ENCODE measurements around the gene C19orf53. TPM values are rescaled to one million over a fixed set of nuclear protein-coding genes. Genes with fewer than 3 reads are reported as not detected.

C19orf53 gene
- total RNA-seq, 1 experiment from 2014 or later, result 115 TPM

- H3K79me2 ChIP-seq (ENCODE audit: insufficient read depth, low read length), result no peaks in the 10 kb centered on the region
- no peaks in the 10 kb centered on the region for H3K9me3 ChIP-seq (ENCODE audit: control insufficient read depth in 1 of 2, insufficient read depth in 1 of 2, low read depth in 1 of 2, low read length in 2 of 2)
- BruUV-seq (replicated peaks), result no TSS peak
- H3K9ac ChIP-seq (ENCODE audit: low read length), result no peak overlapping the region
- H3K36me3 ChIP-seq (ENCODE audit: control insufficient read depth in 1 of 2, insufficient read depth in 2 of 2, low read length in 2 of 2), result no peaks in the 10 kb centered on the region
- H2AFZ ChIP-seq (ENCODE audit: low read depth, low read length, poor library complexity, severe bottlenecking), result no peak overlapping the region
- CTCF ChIA-PET, result interaction anchor here (3.5 kb wide), 1 partner anchor 73 kb away, joined by 25 read pairs; no protein-coding TSS in a partner anchor
- H4K20me1 ChIP-seq (ENCODE audit: insufficient read depth), result no peaks in the 10 kb centered on the region
- DNase-seq (ENCODE audit: low read depth, low spot score) (no peak), ATAC-seq (no peak)
- intact Hi-C loops (cut with micrococcal nuclease), result loop anchor here (10.0 kb wide), 1 partner anchor 286 kb away; the partner anchor contains the start of gene MISP3
- TF ChIP-seq SP1 (IDR thresholded peaks at IDR 0.05; ENCODE audit: low read depth), result no peak
- TF ChIP-seq SRF (IDR thresholded peaks at IDR 0.05; ENCODE audit: low read depth), result no peak
- TF ChIP-seq JUND (IDR thresholded peaks at IDR 0.05), result no peak
- TF ChIP-seq, protein P1, sequence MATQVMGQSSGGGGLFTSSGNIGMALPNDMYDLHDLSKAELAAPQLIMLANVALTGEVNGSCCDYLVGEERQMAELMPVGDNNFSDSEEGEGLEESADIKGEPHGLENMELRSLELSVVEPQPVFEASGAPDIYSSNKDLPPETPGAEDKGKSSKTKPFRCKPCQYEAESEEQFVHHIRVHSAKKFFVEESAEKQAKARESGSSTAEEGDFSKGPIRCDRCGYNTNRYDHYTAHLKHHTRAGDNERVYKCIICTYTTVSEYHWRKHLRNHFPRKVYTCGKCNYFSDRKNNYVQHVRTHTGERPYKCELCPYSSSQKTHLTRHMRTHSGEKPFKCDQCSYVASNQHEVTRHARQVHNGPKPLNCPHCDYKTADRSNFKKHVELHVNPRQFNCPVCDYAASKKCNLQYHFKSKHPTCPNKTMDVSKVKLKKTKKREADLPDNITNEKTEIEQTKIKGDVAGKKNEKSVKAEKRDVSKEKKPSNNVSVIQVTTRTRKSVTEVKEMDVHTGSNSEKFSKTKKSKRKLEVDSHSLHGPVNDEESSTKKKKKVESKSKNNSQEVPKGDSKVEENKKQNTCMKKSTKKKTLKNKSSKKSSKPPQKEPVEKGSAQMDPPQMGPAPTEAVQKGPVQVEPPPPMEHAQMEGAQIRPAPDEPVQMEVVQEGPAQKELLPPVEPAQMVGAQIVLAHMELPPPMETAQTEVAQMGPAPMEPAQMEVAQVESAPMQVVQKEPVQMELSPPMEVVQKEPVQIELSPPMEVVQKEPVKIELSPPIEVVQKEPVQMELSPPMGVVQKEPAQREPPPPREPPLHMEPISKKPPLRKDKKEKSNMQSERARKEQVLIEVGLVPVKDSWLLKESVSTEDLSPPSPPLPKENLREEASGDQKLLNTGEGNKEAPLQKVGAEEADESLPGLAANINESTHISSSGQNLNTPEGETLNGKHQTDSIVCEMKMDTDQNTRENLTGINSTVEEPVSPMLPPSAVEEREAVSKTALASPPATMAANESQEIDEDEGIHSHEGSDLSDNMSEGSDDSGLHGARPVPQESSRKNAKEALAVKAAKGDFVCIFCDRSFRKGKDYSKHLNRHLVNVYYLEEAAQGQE (IDR thresholded peaks at IDR 0.05; ENCODE audit: low read depth), result no peak
- no peak for TF ChIP-seq ZFX (IDR thresholded peaks at IDR 0.05)
- no peak for TF ChIP-seq RAD21 (IDR thresholded peaks at IDR 0.05; ENCODE audit: low read depth)
- TF ChIP-seq, protein P2, sequence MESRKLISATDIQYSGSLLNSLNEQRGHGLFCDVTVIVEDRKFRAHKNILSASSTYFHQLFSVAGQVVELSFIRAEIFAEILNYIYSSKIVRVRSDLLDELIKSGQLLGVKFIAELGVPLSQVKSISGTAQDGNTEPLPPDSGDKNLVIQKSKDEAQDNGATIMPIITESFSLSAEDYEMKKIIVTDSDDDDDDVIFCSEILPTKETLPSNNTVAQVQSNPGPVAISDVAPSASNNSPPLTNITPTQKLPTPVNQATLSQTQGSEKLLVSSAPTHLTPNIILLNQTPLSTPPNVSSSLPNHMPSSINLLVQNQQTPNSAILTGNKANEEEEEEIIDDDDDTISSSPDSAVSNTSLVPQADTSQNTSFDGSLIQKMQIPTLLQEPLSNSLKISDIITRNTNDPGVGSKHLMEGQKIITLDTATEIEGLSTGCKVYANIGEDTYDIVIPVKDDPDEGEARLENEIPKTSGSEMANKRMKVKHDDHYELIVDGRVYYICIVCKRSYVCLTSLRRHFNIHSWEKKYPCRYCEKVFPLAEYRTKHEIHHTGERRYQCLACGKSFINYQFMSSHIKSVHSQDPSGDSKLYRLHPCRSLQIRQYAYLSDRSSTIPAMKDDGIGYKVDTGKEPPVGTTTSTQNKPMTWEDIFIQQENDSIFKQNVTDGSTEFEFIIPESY (IDR thresholded peaks at IDR 0.05; ENCODE audit: extremely low read depth, insufficient replicate concordance, low read length), result no peak
- TF ChIP-seq POLR2A (IDR thresholded peaks at IDR 0.05; ENCODE audit: borderline replicate concordance, extremely low read depth, insufficient read depth, insufficient read length), result no peak
- TF ChIP-seq YY1 (IDR thresholded peaks at IDR 0.05; ENCODE audit: extremely low read depth, insufficient replicate concordance, low read depth, low read length), result no peak
- TF ChIP-seq SIN3A (IDR thresholded peaks at IDR 0.05; ENCODE audit: low read depth), result no peak
- TF ChIP-seq ZNF274 (IDR thresholded peaks at IDR 0.05; ENCODE audit: low read depth, low read length), result no peak
- TF ChIP-seq MAX (IDR thresholded peaks at IDR 0.05), result no peak
- no peak for TF ChIP-seq CEBPB (IDR thresholded peaks at IDR 0.05; ENCODE audit: low read depth)
- TF ChIP-seq EZH2 (IDR thresholded peaks at IDR 0.05), result no peak
- TF ChIP-seq ELF1 (IDR thresholded peaks at IDR 0.05; ENCODE audit: borderline replicate concordance, low read depth), result no peak
- no peak for TF ChIP-seq EGR1 (IDR thresholded peaks at IDR 0.05; ENCODE audit: low read depth)
- TF ChIP-seq, protein P3, sequence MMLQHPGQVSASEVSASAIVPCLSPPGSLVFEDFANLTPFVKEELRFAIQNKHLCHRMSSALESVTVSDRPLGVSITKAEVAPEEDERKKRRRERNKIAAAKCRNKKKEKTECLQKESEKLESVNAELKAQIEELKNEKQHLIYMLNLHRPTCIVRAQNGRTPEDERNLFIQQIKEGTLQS (IDR thresholded peaks at IDR 0.05), result no peak
- TF ChIP-seq TCF7L2 (IDR thresholded peaks at IDR 0.05; ENCODE audit: borderline replicate concordance, extremely low read depth, insufficient read depth, insufficient read length), result no peak
- TF ChIP-seq CBX3 (IDR thresholded peaks at IDR 0.05; ENCODE audit: low read depth), result no peak
- RAD21 ChIA-PET (ENCODE audit: low non-redundant PET in 1 of 2, low total read pairs in 2 of 2, uncharacterized antibody in 2 of 2, unreplicated experiment in 2 of 2), result interaction anchor here (0.6 to 1.0 kb wide), 3 partner anchors 32 to 73 kb away, joined by 3 read pairs; no protein-coding TSS in a partner anchor
- no peaks in the 10 kb centered on the region for H3K27me3 ChIP-seq (ENCODE audit: insufficient read depth, low read length)
- H3K4me1 ChIP-seq (ENCODE audit: control insufficient read depth in 1 of 2, insufficient read depth in 2 of 2, low read length in 2 of 2), result peaks cover 32 to 56% of the 10 kb centered on the region in 2 experiments
- H3K9me2 ChIP-seq (ENCODE audit: insufficient read depth), result no peaks in the 10 kb centered on the region
- no peak overlapping the region for H3K4me3 ChIP-seq (replicated peaks in 1 of 2; ENCODE audit: low read depth in 1 of 2, low read length in 2 of 2)
- no peak overlapping the region for H3K4me2 ChIP-seq (ENCODE audit: low read length)
- POLR2A ChIA-PET, result interaction anchor here (1.7 kb wide), 1 partner anchor 70 kb away, joined by 4 read pairs; no protein-coding TSS in a partner anchor
- H3K27ac ChIP-seq (ENCODE audit: low read depth, low read length), result no peak overlapping the region
Measured at GRCh38 chr19:13788991-13789390, 14.7 kb downstream of the C19orf53 start.

Measured in HCT116 (cell line).